GM13976 (cell line): Measurements from ENCODE around the gene CALML3.

Experiments used
- DNase-seq: peaks from one replicate; pipeline ENCODE4 v3.0.0; 2012; ENCODE audit warnings: low spot score
- in situ Hi-C: fragments of 300-500 bp; cut with MboI; formaldehyde crosslinking; loops from one replicate; pipeline ENCODE4 v1.12.0; 2022; ENCODE audit warnings: low sequenced_read_pairs, mixed read lengths, inconsistent platforms; ENCODE audit not compliant: unreplicated experiment
- TF ChIP-seq, protein P1 (sequence below): IDR thresholded peaks from 2 replicates; pipeline ENCODE4 v1.5.1; 2012; ENCODE audit warnings: borderline replicate concordance, mild to moderate bottlenecking; ENCODE audit not compliant: insufficient read depth; ENCODE audit errors: extremely low read depth, missing control alignments, control extremely low read depth

CALML3 gene

DNA sequence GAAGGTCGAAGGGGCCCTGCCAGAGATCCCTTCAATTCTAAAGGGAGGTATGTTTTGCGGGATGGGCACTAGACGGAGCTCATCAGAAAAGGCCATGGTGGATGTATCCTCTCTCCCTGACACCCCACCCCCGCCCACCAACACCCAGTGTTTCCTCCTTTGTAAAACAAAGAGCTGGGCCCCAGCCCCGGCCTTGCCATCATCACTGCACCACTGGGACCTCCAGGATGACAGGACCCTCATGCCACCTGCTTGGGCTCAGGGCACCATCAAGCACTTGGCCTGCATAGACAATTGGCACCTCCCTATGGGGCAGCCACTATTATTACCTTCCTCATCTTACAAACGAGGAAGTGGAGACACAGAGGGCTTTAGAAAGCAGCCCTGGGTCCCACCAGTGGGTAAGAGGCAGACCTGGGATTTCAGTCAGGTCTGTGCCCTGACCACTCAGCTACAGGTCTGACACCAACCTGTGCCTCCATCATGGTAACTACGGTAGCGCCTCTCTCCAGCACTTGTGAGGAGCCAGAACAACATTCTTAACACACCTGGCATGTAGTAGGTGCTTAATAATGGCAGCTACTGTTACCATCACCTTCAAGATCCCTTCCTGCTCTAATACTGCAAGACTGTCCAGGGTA, 2.0 kb downstream of the CALML3 start:
- TF ChIP-seq, protein P1, sequence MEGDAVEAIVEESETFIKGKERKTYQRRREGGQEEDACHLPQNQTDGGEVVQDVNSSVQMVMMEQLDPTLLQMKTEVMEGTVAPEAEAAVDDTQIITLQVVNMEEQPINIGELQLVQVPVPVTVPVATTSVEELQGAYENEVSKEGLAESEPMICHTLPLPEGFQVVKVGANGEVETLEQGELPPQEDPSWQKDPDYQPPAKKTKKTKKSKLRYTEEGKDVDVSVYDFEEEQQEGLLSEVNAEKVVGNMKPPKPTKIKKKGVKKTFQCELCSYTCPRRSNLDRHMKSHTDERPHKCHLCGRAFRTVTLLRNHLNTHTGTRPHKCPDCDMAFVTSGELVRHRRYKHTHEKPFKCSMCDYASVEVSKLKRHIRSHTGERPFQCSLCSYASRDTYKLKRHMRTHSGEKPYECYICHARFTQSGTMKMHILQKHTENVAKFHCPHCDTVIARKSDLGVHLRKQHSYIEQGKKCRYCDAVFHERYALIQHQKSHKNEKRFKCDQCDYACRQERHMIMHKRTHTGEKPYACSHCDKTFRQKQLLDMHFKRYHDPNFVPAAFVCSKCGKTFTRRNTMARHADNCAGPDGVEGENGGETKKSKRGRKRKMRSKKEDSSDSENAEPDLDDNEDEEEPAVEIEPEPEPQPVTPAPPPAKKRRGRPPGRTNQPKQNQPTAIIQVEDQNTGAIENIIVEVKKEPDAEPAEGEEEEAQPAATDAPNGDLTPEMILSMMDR, result no peak
- DNase-seq, result no peak
- in situ Hi-C loops, result no loop called here

DNA sequence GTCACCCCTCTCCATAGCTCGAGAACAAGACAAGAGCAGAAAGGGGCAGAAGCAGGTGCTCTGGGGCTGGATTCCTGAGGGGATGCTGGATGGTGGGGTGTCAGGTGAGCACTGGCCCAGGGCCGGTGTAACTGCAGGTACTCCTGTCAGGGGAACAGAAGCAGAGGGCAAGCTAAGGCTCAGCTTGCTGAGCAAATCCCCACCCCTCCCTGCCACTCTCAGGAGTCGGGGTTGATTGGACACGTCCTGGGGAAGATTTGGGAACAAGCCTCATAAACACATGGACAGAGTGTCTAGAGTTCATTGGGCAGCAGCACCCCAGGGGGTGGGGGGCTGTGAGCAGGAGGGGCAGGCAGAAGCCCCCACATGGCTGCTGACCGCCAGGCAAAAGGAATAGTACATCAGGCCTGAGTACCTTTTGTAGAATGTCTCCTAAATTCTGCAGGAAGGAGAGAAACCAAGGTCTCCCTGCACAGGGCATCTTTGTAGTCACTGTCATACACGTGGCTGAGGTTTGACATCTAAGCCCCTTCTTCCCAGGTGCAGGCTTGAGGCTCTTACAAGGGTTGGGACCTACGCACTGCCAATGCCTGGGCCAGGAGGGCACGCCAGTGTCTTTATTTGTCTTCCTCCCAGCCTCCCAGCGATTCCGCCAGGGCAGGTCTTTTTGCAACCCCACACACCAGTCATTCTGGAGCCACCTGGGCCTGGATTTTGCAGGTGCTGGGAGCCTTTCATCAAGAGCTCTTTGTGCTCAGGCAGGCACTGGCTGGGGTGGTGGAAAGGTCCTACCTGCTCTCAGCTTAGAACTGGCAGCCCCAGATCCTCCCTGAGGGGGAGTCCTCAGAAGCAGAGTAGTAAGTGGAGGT, 2.8 kb downstream of the CALML3 start:
- DNase-seq, result no peak
- in situ Hi-C loops, result no loop called here
- TF ChIP-seq, protein P1, result no peak

DNA sequence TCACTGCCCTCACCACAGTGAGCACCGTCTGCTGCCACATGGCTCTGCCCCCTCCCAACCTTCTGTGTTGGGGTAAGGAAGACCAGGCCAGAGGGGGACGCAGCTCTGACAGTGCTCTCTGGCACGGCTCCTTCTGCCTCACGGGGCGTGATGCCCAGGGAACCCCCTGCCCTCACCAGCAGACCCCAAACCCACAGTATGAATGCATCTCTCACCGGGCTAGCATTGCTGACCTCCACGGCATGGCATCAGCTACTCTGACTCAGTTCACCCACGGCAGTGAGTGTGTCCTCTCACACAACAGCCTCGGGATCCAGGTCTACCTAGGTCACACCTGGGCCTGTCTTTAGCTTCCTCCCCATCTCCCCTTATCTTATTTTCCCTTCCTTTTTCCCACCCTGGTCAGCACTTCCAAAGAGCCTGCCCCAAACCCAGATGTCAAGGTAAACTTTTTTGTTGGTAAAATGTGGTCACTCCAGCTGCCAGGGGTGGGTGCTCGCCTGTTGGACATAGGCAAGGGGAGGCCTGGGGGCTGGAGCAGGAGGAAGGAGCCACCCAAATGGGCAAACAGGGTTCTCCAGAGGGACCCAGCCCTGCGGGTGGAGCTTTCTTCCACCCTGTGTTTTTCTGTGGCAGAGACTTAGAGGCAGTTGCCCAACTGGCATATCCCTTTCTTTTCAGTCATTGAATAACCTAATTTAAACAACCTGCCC, 4.4 kb downstream of the CALML3 start:
- in situ Hi-C loops, result no loop called here
- TF ChIP-seq, protein P1, result no peak
- no peak for DNase-seq

DNA sequence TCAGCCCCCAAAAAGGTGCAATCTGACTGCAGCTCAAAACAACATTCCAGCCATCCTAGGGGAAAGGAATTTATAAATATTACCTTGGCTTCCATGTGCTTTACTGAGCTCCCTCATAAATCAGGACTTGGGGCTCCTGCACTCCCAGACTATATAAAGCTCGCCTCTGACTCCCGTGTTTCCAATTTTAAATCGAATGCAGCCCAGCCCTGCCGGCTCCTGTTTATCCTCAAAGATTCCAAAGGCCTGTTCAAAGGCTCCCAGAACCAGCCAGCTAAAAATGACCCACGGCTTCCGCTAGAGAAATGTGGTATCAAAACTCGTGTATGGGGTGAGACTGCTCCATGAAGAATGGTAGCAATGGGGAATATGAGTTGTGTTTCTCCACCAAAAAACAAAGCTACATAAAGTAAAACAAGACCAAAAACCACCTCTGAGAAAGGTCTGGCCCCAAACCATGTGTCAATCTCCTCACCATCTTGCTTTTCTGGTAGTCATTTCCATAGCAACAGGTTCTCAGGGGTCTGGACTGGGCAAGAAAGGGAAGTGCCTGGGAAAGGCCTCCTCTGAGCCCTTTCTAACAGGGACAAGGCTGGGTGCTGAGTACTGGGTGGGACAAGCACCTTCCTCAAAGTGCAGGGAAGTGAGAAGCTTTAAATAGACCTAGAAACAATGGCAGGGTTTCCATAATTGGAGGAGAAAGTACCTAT, 5.1 kb downstream of the CALML3 start:
- no peak for DNase-seq
- in situ Hi-C loops, result no loop called here
- TF ChIP-seq, protein P1, result no peak

DNA sequence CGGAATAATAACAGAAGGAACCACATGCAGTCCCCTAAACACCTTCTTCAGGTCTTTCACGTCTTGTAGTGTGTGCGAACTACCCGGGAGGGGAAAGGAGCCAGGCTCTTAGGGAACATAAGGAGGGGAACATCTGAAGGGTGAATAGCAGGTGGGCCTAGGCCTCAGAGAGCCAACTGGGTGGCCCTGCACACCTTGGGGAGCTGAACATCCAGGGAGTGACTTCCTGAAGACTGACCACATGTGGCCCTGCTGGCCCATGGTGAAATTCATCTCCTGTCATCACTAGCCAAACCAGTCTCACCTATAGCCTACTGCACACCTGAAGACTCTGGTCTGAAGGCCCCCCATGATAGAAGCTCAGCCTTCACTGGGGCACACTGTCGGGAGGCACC, 5.6 kb downstream of the CALML3 start:
- TF ChIP-seq, protein P1, result no peak

DNA sequence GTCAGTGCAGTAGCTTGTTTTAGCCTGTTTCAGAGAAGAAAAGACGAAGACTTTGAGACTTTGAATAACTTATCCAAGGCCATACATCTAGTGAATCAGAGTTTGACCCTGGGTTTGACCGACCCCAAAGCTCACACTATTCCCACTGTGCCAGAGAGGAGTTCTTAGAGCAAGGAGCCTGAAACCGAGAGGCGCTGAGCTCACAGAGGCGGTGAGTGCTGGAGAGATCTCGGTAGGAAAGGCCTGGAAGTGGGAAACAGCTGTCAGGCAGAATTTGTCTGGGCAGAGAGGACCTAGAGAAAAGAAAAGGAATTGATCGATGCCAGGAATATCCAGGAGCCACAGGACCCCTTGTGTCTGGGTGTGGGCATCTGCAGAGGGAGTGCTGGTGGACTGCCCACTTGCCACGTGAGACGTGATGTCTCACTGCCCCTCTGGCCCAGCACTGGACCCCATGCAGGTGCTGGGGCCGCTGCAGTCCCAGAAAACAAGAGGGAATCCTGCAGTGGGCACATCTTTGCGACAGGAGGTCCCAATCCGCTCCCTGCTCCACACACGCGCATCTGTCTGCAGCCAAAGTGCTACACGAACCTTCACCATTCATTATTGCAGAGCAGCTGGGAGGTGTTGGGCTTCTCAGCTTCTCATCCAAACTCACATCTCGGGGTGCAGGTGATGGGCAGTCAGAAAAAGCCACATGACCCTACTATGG, 6.2 kb downstream of the CALML3 start:
- in situ Hi-C loops, result no loop called here
- TF ChIP-seq, protein P1, result no peak
- no peak for DNase-seq

More for the DNA sequence above, 5.6 kb downstream of the CALML3 start:
- in situ Hi-C loops, result no loop called here
- DNase-seq, result no peak
